ENCODE measurements around the gene EPB41L2.
"Not testable (repeated sequence)": the region's sequence is repeated elsewhere in the genome, so short reads cannot be mapped to it uniquely, and the experiment has no call there.

- not testable (repeated sequence) for TF ChIP-seq CTCF (IDR thresholded peaks at IDR 0.05 in 8 of 11, conservative IDR thresholded peaks at IDR 0.05 in 3 of 11); POLR2A (IDR thresholded peaks at IDR 0.05)
These were observed 75.5 kb downstream of the EPB41L2 start for GRCh38 chr6:130987539-130987938.

Measured in spleen (tissue), 7 donors.